NCI-H69 (cell line): ENCODE results near the gene FILIP1.

Source experiments
- DNase-seq: peaks from one replicate; lab custom pipeline; 2025; lab: John Stamatoyannopoulos, UW

Gene FILIP1

GRCh38 chr6:75492386-75493153, 1.0 kb downstream of the FILIP1 start:
- no peak for DNase-seq

DNA sequence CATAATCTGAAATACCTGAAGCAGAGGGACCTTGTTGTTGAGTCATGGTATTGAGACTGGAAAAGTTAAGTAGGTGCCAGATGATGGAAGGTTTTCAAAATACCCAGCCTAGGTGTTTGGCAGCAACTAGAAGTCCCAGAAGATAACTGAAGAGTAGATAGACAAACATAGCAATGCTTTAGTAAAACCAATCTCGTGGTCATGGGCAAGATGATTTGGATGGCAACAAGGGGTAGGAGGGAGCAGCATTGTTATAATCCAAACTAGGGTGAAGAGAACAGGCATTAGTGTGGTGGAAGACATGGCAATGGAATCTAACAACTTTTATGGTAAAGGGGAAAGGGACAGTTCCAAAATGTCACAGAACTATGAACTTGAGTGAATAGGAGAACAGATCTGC, 2.3 kb downstream of the FILIP1 start:
- DNase-seq = no peak

DNA sequence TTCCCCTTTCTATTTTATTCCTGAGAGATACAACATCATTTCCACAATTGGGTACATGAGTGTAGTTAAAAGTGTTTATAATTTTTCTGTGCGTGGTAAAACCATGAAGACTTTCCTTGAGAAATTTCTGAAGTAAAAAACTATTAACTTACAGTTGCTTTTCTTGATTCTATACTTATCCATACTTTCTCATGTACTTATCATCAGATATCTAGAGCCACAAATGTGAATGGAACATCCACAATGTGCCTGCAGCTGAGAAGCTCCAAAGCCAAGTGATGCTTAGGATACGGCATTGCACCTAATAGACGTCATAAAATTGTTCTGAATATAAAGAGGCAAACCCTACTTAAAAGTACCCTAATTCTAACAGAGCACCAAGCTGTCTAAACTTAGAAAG, 2.9 kb downstream of the FILIP1 start:
- no peak for DNase-seq

- DNase-seq = no peak
Measured at GRCh38 chr6:75489025-75489424, 4.6 kb downstream of the FILIP1 start.

DNA sequence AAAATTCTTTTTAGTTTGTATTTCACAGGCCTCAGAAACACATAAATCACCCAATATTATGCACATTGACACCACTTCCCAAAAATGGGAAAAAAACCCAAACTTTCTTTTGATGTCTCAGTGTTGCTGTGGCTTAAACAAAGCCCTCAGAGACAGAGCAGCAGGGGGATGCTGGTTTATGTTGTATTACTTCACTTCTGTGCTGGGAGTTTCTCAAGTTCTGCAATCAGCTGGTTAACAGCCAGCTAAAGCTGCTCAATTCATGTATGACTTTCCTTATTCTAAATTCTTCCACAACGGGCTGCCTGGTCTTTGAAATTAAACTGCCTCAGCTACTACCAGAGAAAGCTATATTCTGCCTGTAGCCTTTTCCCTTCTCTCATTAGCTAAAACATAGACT, 5.6 kb downstream of the FILIP1 start:
- no peak for DNase-seq

- no peak for DNase-seq
Measured at GRCh38 chr6:75486850-75487518, 6.6 kb downstream of the FILIP1 start.

DNA sequence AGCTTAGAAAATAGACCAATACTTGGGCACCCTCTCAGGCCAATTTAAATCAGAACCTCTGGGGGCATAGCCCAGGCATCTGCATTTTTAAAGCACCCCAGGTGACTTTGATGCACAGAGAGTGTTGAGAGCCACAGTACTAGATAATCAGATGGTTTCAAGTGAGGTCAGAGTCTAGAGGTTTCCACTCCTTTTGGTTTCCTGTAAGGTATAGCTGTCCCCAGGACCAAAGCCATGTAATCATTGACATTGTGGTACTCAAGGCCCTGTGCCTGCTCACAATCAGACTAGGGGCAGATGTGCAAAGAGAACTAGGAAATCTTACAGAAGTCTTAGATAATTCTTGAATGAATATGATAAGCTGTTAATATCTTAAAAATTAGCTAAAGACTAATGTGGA, 9.1 kb downstream of the FILIP1 start:
- no peak for DNase-seq

GRCh38 chr6:75483136-75483952, 10.3 kb downstream of the FILIP1 start:
- DNase-seq = no peak

DNA sequence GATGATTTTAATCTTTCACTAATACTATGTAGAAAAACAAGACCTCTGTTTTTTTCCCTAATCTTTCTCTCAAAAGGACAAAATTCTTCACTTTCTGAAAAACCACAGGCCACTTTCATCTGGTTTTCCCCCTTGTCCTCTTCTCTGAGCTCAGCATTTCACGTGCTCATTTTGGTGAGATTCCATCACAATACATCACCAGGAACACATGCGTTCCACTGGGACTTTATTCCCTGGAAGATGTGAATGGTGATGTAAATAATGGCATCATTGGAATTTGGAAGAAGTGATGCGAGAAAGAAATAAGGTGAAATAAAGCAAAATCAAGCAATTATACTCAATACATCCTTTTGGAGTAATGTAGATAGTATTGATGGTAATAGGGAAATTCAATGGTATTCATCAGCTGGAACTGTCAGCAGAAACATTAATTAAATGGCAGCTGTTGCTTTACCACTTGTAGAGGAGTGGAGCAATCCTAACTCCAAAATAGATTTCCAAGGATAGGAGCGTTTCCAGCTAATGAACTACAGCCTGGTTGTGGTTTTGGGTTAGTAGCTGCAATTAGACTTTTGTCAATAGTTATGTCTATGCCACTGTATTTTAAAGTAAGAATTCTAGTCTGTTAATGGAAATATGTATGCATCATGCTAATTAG, 11.5 kb downstream of the FILIP1 start:
- no peak for DNase-seq

GRCh38 chr6:75481394-75481793, 12.2 kb downstream of the FILIP1 start:
- no peak for DNase-seq

DNA sequence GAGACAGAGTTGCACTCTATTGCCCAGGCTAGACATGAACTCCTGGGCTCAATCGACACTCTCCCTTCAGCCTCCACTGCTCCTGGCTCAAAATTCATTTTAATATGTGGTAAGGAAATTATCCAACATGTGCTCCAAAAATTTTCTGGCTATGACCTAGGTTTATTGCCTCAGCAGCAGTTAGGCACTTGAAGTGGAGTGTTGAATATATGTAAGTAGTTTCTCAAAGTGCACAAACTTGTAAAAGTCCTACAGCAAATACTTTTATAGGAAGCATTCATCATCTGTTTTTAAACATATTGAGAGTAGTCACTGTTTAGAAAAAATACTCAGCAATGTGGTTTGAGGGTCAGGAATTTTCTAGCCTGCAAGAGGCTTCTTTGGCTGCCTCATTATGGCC, 13.2 kb downstream of the FILIP1 start:
- no peak for DNase-seq

DNA sequence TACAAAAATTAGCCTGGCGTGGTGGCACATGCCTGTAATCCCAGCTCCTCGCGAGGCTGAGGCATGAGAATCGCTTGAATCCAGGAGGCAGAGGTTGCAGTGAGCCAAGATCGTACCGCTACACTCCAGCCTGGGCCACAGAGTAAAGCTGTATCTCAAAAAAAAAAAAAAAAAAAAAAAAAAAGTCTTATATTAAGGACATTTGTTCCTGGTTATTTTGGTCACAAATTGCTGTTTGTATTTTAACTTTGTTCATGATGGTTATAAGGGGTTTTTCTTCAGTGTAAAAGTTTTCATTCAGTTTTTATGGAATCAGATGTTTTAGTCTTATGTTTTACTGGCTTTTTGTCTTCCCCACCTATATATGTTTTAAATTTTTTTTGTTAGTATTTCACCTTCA, 13.9 kb downstream of the FILIP1 start:
- no peak for DNase-seq

- no peak for DNase-seq
Measured at GRCh38 chr6:75478929-75479328, 14.7 kb downstream of the FILIP1 start.

- DNase-seq = no peak
Measured at GRCh38 chr6:75472885-75473284, 20.7 kb downstream of the FILIP1 start.

DNA sequence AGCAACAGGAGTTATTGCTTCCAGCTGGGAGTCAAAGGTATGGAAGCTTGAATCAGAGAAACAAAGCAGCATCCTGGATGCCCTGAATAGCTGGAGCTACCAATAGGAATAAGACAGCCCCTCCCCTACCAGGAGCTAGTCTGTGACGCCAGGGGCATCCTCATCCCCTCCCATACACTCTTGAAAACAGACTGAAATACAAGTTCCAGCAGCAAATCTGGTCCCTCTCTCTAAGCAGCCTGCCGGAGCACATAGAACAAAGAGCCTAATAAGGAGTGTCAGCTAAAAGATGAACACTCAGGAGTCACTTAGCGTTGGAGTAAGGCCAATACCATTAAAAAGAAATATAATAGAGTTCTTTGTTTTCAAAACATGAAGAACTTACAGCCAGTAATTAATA, 25.6 kb downstream of the FILIP1 start:
- peak; percentile 53 for DNase-seq

DNA sequence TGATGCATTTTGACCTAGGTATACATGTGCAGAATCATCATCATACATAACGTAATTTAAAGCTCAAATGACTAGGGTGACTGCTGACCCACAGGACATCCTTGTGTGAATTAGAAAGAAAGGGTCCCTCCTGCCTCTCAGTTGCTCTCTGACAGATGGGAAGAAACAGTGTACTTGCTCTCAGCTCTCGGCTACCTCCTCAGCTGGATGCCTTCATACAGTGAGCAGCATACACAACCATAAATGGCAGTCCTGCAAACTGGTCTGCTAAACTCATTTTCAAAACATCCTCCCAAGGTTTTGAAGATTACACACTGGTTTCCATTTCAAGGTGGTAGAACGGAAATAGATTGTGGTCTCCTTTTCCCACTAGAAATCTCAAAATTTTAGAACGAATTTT, 26.3 kb downstream of the FILIP1 start:
- no peak for DNase-seq

DNA sequence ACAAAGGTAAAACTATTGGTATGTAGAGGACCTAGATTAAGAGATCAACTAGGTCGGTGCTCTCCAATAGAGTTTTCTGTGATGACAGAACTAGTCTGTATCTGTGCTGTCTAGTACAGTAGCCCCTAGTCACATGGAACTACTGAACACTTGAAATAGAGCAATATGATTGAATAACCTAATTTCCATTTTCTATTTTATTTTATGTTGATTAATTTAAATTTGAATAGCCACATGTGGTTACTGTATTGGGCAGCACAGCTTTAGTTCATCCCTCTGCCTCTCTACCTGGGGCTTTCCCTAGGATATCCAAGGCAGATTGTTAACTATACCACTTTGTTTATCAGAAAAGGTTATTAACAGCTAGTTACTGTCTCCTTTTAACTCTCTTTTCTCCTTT, 27.0 kb downstream of the FILIP1 start:
- DNase-seq = no peak

DNA sequence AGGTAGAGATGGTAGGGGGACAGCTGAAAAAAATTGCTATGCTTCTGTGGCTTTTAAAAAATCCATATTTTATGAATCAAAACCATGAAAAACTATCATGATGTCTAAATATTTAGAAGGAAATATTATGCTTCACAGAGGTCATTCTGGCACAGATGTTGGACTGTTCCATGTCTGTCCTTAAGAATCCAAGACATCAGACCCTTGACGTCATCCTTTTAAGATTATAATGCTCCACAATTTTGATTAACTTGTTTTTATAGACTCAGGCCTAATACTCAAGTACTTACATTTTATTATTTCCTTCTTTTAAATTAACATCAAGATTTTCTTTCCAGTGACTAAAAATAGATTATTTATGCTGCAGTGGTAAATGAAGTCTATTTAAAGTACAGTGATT, 29.7 kb downstream of the FILIP1 start:
- DNase-seq = no peak

DNA sequence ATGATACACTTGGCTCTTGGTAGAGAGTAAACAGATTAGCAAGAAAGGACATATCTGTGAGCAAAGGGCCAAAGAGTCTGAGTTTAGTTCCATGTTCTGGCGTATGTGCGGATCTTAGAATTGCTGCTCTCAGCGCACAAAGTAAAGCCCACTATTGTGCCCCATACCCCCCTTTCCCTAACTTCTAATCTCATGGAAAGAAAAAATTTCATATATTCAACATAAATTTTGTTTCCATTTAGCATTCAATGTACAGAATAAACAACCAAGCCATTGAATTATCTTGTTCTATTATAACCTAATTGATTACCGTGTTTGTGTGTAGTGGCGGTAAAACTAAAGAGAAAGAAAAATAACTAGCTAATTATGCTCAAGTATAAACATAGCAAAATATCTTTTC, 30.5 kb downstream of the FILIP1 start:
- DNase-seq = no peak

GRCh38 chr6:75460681-75461080, 32.9 kb downstream of the FILIP1 start:
- DNase-seq = no peak

- DNase-seq = no peak
Measured at GRCh38 chr6:75458895-75459294, 34.7 kb downstream of the FILIP1 start.

- no peak for DNase-seq
Measured at GRCh38 chr6:75450903-75451302, 42.7 kb downstream of the FILIP1 start.
